Heart left ventricle (tissue), 16 donors: ENCODE measurements around the gene TLCD3B. TPM values are rescaled to one million over a fixed set of nuclear protein-coding genes. Genes with fewer than 3 reads are reported as not detected.
A peak's percentile ranks its signal among the peaks of the same experiment; 100 is the strongest.

Experiments
- ATAC-seq, 4 donors: fragments of 200-7000 bp; cut with Tn5 transposase; one replicate each; pipeline ENCODE4 v1.9.1; 2020 to 2022; ENCODE audit warnings: moderate library complexity in 4 of 4, mild to moderate bottlenecking in 3 of 4, moderate number of reproducible peaks in 1 of 4
- DNase-seq, 5 donors: peaks; one replicate each; pipeline ENCODE4 v3.0.0-alpha.2; 2020
- H3K27ac ChIP-seq, 12 donors: fragments of 200-600 bp; sonication (generic) in 4 of 12; one replicate each; pipeline versions ENCODE4 v1.5.0 to v1.8.0; 2016 to 2022; ENCODE audit warnings: mild to moderate bottlenecking in 2 of 12
- H3K27me3 ChIP-seq, 9 donors: fragments of 200-600 bp; sonication (generic) in 2 of 9; one replicate each; pipeline versions ENCODE4 v1.5.1 to v1.8.0; 2016 to 2022; ENCODE audit warnings: mild to moderate bottlenecking in 3 of 9
- H3K36me3 ChIP-seq, 9 donors: fragments of 200-600 bp; sonication (generic) in 2 of 9; one replicate each; pipeline versions ENCODE4 v1.5.0 to v1.8.0; 2018 to 2022; ENCODE audit warnings: mild to moderate bottlenecking in 2 of 9
- H3K4me1 ChIP-seq, 12 donors: fragments of 200-600 bp; sonication (generic) in 4 of 12; one replicate each; pipeline versions ENCODE4 v1.5.0 to v1.8.0; 2016 to 2022; ENCODE audit warnings: mild to moderate bottlenecking in 3 of 12
- H3K4me3 ChIP-seq, 12 donors: fragments of 200-600 bp; sonication (generic) in 4 of 12; one replicate each; pipeline versions ENCODE4 v1.5.0 to v1.8.0; 2017 to 2022; ENCODE audit warnings: mild to moderate bottlenecking in 9 of 12, moderate library complexity in 4 of 12
- H3K9me3 ChIP-seq, 12 donors: fragments of 200-600 bp; sonication (generic) in 4 of 12; one replicate each; pipeline versions ENCODE4 v1.5.0 to v1.8.0; 2016 to 2022; ENCODE audit warnings: mild to moderate bottlenecking in 1 of 12
- CTCF ChIP-seq, 12 donors: fragments of 200-600 bp; sonication (generic) in 4 of 12; IDR thresholded peaks; one replicate each; pipeline versions ENCODE4 v1.5.0 to v1.8.0; 2018 to 2022; ENCODE audit warnings: antibody characterized with exemption in 12 of 12, mild to moderate bottlenecking in 5 of 12
- POLR2A ChIP-seq, 2 donors: fragments of 450-650 bp; IDR thresholded peaks; one replicate each; pipeline ENCODE4 v1.6.1; 2017; ENCODE audit warnings: antibody characterized with exemption in 2 of 2, mild to moderate bottlenecking in 2 of 2, moderate library complexity in 2 of 2
- WGBS, 4 donors: extraction: QIAGEN DNeasy Blood & Tissue Kit in 2 of 4; methylation state at CpG; one replicate each; pipeline versions ENCODE4 v1.1.5 to v1.1.7; 2013 to 2018; 5-methylcytosine and 5-hydroxymethylcytosine counted together
- intact Hi-C, 10 donors: fragments of 100-400 bp; cut with DNase I; formaldehyde crosslinking; loops; one replicate each; pipeline versions ENCODE4 v1.11.1 to v1.14.2; 2022
- polyA plus RNA-seq, 2 donors: library from polyadenylated mRNA; stranded (reverse); fragments of 200-250 nt; gene quantifications; one replicate each; pipeline ENCODE4 v1.2.3, GENCODE V29; 2013
- total RNA-seq, 9 donors: library from RNA; depleted of rRNA in 2 of 9; stranded (reverse); fragments of >200 nt in 2 of 9; fragmentation: NEBNext Ultra II Directional in 3 of 9; extraction: Animal tissue kit (Norgen Biotek cat#: 25700) in 3 of 9; gene quantifications; one replicate each; pipeline versions ENCODE4 v1.1.0 to v1.2.4, GENCODE V29; 2016 to 2023
- donor health status: ischemic (EF 13 %, LVEDD 7.1; RV severe dilation, severe dysfunction).
- donor health status: healthy with polysubstance abuse.
- donor health status: DM: no; HTN: yes; CAD: no.
- donor health status: DM: no; HTN: no; CAD: no.
- donor health status: ischemic (EF 25% LVEDD 6.9; RV normal size, moderate dysfunction).
- donor health status: ischemic (EF 25% LVEDD 5.7; RV mildly dilated, moderate dysfunction).
- donor health status: healthy.
- donor health status: DM: yes; HTN: yes; CAD: no.
- donor health status: ischemic (EF 35%, LVEDD 5.7; RV mildly dilated, moderate dysfunction).
- donor health status: nonischemic (EF 11% LVEDD 7.7; RV severe dilation, severe dysfunction).
- donor health status: DM: yes; HTN: yes; CAD: no.
- donor health status: PGD.
- donor health status: ischemic (EF 29% LVEDD 5.4; RV normal size, mild dysfunction).
- donor health status: nonischemic (EF 23%, LVEDD 6.1; RV moderate dilation, normal function).

The TLCD3B gene
- total and polyA plus RNA-seq, 11 donors = not detected

GRCh38 chr16:30069611-30070462 is 38.8 kb upstream of the TLCD3B start:
- peak in 1 of 4 donors; percentile 0 for ATAC-seq
- TF ChIP-seq CTCF (IDR thresholded peaks at IDR 0.05) (no peak), POLR2A (IDR thresholded peaks at IDR 0.05) (no peak)
- WGBS, 4 donors = 43 to 54% (median 52%) methylated on average over 31 of the region's 31 CpGs
- Histone ChIP-seq H3K36me3 (peaks cover 0 to 74% (median 67%) of the 10 kb centered on the region in 9 donors), H3K9me3 (no peaks in the 10 kb centered on the region), H3K27me3 (no peaks in the 10 kb centered on the region), H3K4me3 (peak overlapping the region in 7 of 12 donors; percentile 1 to 90 (median 19)), H3K27ac (peak overlapping the region in 9 of 12 donors; percentile 23 to 100 (median 50)), H3K4me1 (peaks cover 0 to 52% (median 40%) of the 10 kb centered on the region in 12 donors)
- intact Hi-C loops = loop anchor here in 5 of 10 donors (5.0 to 10.0 kb wide), 5 partner anchors 55 to 455 kb away; partner anchors contain the start of genes MAPK3 (in 1 of the 5), MAZ (in 1 of the 5), ZNF768 (in 1 of the 5) and ZNF771 (in 1 of the 5)
- DNase-seq = peak in 3 of 5 donors; percentile 50 to 67 (median 61)

GRCh38 chr16:30068750-30069610 is 37.9 kb upstream of the TLCD3B start:
- WGBS, 4 donors = 53 to 70% (median 64%) methylated on average over 12 to 17 of the region's 17 CpGs
- intact Hi-C loops = loop anchor here in 4 of 10 donors (5.0 to 10.0 kb wide), 4 partner anchors 56 to 456 kb away; partner anchors contain the start of genes MAPK3 (in 1 of the 4), MAZ (in 1 of the 4) and ZNF768 (in 1 of the 4)
- peak in 1 of 5 donors; percentile 40 for DNase-seq

GRCh38 chr16:30068333-30068732 is 37.3 kb upstream of the TLCD3B start:
- 64 to 78% (median 73%) methylated on average over 9 of the region's 9 CpGs for WGBS, 4 donors
- DNase-seq (no peak), ATAC-seq (no peak)
- Histone ChIP-seq H3K4me3 (peak overlapping the region in 7 of 12 donors; percentile 84 to 98 (median 96)), H3K27ac (peak overlapping the region in 9 of 12 donors; percentile 12 to 100 (median 99)), H3K4me1 (peaks cover 0 to 61% (median 50%) of the 10 kb centered on the region in 12 donors), H3K27me3 (no peaks in the 10 kb centered on the region), H3K9me3 (no peaks in the 10 kb centered on the region), H3K36me3 (peaks cover 0 to 73% (median 66%) of the 10 kb centered on the region in 9 donors)
- intact Hi-C loops = loop anchor here in 4 of 10 donors (5.0 to 10.0 kb wide), 4 partner anchors 56 to 456 kb away; partner anchors contain the start of genes MAPK3 (in 1 of the 4), MAZ (in 1 of the 4) and ZNF768 (in 1 of the 4)
- TF ChIP-seq CTCF (IDR thresholded peaks at IDR 0.05) = no peak
- TF ChIP-seq POLR2A (IDR thresholded peaks at IDR 0.05) = no peak

More at GRCh38 chr16:30068750-30069610, 37.9 kb upstream of the TLCD3B start:
- Histone ChIP-seq H3K4me3 (peak overlapping the region in 8 of 12 donors; percentile 1 to 98 (median 89)), H3K36me3 (peaks cover 0 to 74% (median 67%) of the 10 kb centered on the region in 9 donors), H3K27me3 (no peaks in the 10 kb centered on the region), H3K4me1 (peaks cover 0 to 55% (median 44%) of the 10 kb centered on the region in 12 donors), H3K9me3 (no peaks in the 10 kb centered on the region), H3K27ac (peak overlapping the region in 8 of 12 donors; percentile 42 to 100 (median 99))
- TF ChIP-seq POLR2A (IDR thresholded peaks at IDR 0.05) = no peak
- peak in 8 of 12 donors; percentile 7 to 33 (median 20) for TF ChIP-seq CTCF (IDR thresholded peaks at IDR 0.05)
- ATAC-seq = no peak
